ENCODE results near the gene FANCI.

DNA sequence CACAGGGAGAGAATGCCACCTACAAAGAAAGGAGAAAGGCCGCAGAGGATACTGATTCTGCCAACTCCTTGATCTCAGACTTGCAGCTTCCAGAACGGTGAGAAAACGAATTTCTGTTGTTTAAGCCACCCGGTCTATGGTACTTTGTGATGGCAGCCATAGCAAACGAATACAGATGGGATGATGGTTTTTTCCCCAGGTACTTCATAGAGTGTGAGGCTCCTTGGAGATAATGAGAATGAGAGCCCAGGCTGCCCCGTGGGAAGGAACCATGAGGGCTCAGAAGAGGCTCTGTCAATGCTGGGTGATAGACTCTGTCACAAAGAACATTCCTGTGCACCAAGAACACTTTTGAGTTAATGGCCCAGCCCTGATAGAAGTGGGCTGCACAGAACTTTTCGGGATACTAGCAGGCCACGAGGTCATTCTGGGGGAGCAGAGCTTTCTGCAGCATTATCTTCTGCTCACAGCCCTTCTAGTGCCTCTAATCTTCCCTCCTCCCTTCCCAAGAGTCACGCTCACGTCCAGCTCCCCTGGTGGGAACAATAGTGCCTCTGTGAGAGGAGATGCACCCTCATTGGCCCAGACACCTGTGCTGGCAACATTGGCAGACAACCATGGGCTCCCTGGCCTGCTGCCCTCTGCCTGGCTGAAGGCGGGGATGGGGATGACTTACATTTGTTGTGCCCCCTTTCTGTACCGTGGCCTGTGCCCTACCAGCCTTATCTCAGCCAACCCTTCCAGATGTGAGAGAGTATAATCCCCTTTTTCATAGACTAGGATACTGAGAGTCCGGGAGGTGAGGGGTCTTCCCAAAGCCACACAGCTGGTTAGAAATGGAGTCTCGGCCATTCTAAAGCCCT is 17.2 kb upstream of the FANCI start:
- TF ChIP-seq, protein P1, sequence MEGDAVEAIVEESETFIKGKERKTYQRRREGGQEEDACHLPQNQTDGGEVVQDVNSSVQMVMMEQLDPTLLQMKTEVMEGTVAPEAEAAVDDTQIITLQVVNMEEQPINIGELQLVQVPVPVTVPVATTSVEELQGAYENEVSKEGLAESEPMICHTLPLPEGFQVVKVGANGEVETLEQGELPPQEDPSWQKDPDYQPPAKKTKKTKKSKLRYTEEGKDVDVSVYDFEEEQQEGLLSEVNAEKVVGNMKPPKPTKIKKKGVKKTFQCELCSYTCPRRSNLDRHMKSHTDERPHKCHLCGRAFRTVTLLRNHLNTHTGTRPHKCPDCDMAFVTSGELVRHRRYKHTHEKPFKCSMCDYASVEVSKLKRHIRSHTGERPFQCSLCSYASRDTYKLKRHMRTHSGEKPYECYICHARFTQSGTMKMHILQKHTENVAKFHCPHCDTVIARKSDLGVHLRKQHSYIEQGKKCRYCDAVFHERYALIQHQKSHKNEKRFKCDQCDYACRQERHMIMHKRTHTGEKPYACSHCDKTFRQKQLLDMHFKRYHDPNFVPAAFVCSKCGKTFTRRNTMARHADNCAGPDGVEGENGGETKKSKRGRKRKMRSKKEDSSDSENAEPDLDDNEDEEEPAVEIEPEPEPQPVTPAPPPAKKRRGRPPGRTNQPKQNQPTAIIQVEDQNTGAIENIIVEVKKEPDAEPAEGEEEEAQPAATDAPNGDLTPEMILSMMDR (IDR thresholded peaks at IDR 0.05), result no peak
- TF ChIP-seq POLR2A (IDR thresholded peaks at IDR 0.05), result no peak
